Measurements from ENCODE around the gene MYH11.
"Not testable (repeated sequence)": the region's sequence is repeated elsewhere in the genome, so short reads cannot be mapped to it uniquely, and the experiment has no call there.

Gene MYH11

GRCh38 chr16:15729152-15729551, 127.7 kb downstream of the MYH11 start:
- Histone ChIP-seq H3K4me1 (ENCODE audit: control insufficient read depth, insufficient read depth, low read length) (peaks cover 8% of the 10 kb centered on the region), H3K27me3 (ENCODE audit: control insufficient read depth, insufficient read depth, low read length) (no peaks in the 10 kb centered on the region), H3K9ac (ENCODE audit: low read length) (no peak overlapping the region), H3K9me3 (ENCODE audit: control insufficient read depth, low read length) (no peaks in the 10 kb centered on the region), H3K36me3 (ENCODE audit: control insufficient read depth, insufficient read depth, low read length) (no peaks in the 10 kb centered on the region), H3K4me3 (ENCODE audit: low read length) (no peak overlapping the region)

DNA sequence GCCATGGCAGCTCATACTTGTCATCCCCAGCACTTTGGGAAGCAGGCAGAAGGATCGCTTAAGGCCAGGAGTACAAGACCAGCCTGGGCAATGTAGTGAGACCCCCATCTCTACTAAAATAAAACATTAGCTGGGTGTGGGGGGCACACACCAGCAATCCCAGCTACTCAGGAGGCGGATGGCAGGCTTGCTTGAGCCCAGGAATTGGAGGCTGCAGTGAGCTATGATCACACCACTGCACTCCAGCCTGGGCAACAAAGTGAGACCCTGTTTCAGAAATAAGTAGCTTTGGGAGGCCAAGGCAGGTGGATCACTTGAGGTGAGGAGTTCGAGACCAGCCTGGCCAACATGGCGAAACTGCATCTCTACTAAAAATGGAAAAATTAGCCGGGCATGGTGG, 129.1 kb downstream of the MYH11 start:
- not testable (repeated sequence) for H3K9me3 ChIP-seq (ENCODE audit: control insufficient read depth, low read length); H3K27me3 ChIP-seq (ENCODE audit: control insufficient read depth, insufficient read depth, low read length); H3K9ac ChIP-seq (ENCODE audit: low read length); H3K4me1 ChIP-seq (ENCODE audit: control insufficient read depth, insufficient read depth, low read length); H3K4me3 ChIP-seq (ENCODE audit: low read length); H3K36me3 ChIP-seq (ENCODE audit: control insufficient read depth, insufficient read depth, low read length)

DNA sequence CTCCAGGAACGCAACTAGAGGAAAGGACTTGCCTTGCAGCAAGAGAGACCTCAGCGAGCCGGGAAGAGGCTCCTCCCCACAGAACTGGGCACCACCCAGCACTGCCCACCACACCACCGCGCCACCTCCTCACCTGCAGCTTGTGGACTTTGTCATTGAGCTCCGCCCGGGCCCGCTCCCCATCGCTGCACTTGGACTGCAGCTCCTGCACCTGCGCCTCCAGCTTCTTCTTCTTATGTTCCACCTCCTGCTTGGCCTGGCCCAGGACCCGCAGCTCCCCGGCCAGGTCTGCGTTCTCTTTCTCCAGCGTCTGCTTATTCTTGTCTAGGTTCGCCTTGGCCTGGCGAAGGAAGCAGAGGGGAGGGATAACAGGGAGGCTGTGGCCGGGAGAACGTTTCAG, 130.1 kb downstream of the MYH11 start:
- Histone ChIP-seq H3K27me3 (ENCODE audit: control insufficient read depth, insufficient read depth, low read length) (no peaks in the 10 kb centered on the region), H3K36me3 (ENCODE audit: control insufficient read depth, insufficient read depth, low read length) (no peaks in the 10 kb centered on the region), H3K4me3 (ENCODE audit: low read length) (no peak overlapping the region), H3K9me3 (ENCODE audit: control insufficient read depth, low read length) (no peaks in the 10 kb centered on the region), H3K4me1 (ENCODE audit: control insufficient read depth, insufficient read depth, low read length) (peaks cover 8% of the 10 kb centered on the region), H3K9ac (ENCODE audit: low read length) (no peak overlapping the region)

DNA sequence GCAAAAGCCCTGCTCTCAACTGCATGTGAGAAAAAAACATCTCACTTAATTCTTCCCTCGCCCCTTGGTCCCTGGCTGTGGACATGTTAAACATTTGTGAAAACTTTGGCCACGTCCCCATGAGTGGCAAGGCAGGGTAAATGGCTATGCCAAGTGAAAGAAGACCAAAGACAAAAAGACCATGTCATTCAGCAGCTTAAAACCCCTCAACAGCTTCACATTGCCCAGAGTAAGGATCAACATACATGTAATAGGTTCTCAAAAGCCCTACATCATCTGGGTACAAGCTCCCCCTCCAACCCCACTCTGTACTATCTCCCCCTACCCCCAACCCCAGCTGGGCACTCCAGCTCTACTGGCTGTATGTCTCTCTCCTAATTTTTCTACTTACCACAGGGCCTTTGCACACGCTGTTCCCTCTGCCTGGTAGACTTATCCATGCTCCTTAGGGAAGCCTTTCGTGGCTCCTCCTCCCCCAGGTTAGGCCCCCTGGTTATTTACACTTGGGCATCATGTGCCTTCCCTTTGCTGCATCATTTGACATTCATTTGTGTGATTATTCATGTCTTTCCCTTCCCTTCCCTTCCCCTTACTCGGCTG, 131.1 kb downstream of the MYH11 start:
- Histone ChIP-seq H3K36me3 (ENCODE audit: control insufficient read depth, insufficient read depth, low read length) (no peaks in the 10 kb centered on the region), H3K4me3 (ENCODE audit: low read length) (no peak overlapping the region), H3K4me1 (ENCODE audit: control insufficient read depth, insufficient read depth, low read length) (peaks cover 8% of the 10 kb centered on the region), H3K9ac (ENCODE audit: low read length) (no peak overlapping the region), H3K9me3 (ENCODE audit: control insufficient read depth, low read length) (no peaks in the 10 kb centered on the region), H3K27me3 (ENCODE audit: control insufficient read depth, insufficient read depth, low read length) (no peaks in the 10 kb centered on the region)

DNA sequence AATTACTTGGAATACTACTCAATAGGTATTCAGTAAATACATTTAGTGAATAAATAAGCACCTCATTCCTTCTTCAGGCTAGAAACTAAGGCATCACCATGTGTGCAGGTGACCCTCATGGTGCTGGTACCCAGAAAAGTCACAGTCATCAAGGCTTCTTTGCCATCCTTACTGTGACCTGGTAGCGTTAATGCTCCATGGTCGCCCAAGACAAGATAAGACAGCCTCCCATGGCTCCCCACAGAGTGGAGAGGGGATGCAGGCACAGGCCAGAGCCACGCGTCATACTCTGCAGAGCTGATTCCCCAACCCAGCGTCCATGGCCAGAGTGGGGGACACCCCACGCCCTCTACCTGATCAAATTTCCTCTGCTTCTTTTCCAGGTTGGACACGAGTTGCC, 133.0 kb downstream of the MYH11 start:
- Histone ChIP-seq H3K4me3 (ENCODE audit: low read length) (no peak overlapping the region), H3K9me3 (ENCODE audit: control insufficient read depth, low read length) (no peaks in the 10 kb centered on the region), H3K27me3 (ENCODE audit: control insufficient read depth, insufficient read depth, low read length) (no peaks in the 10 kb centered on the region), H3K36me3 (ENCODE audit: control insufficient read depth, insufficient read depth, low read length) (no peaks in the 10 kb centered on the region), H3K9ac (ENCODE audit: low read length) (no peak overlapping the region), H3K4me1 (ENCODE audit: control insufficient read depth, insufficient read depth, low read length) (peaks cover 8% of the 10 kb centered on the region)

- Histone ChIP-seq H3K9me3 (ENCODE audit: control insufficient read depth, low read length) (no peaks in the 10 kb centered on the region), H3K4me1 (ENCODE audit: control insufficient read depth, insufficient read depth, low read length) (no peaks in the 10 kb centered on the region), H3K36me3 (ENCODE audit: control insufficient read depth, insufficient read depth, low read length) (no peaks in the 10 kb centered on the region), H3K9ac (ENCODE audit: low read length) (no peak overlapping the region), H3K27me3 (ENCODE audit: control insufficient read depth, insufficient read depth, low read length) (no peaks in the 10 kb centered on the region), H3K4me3 (ENCODE audit: low read length) (no peak overlapping the region)
Measured at GRCh38 chr16:15721018-15721417, 135.8 kb downstream of the MYH11 start.

GRCh38 chr16:15716694-15717447, 140.0 kb downstream of the MYH11 start:
- Histone ChIP-seq H3K36me3 (ENCODE audit: control insufficient read depth, insufficient read depth, low read length) (no peaks in the 10 kb centered on the region), H3K9me3 (ENCODE audit: control insufficient read depth, low read length) (no peaks in the 10 kb centered on the region), H3K27me3 (ENCODE audit: control insufficient read depth, insufficient read depth, low read length) (no peaks in the 10 kb centered on the region), H3K4me1 (ENCODE audit: control insufficient read depth, insufficient read depth, low read length) (no peaks in the 10 kb centered on the region), H3K9ac (ENCODE audit: low read length) (no peak overlapping the region), H3K4me3 (ENCODE audit: low read length) (no peak overlapping the region)

GRCh38 chr16:15715221-15715620, 141.6 kb downstream of the MYH11 start:
- H3K27me3 ChIP-seq (ENCODE audit: control insufficient read depth, insufficient read depth, low read length), result no peaks in the 10 kb centered on the region
- H3K4me1 ChIP-seq (ENCODE audit: control insufficient read depth, insufficient read depth, low read length), result no peaks in the 10 kb centered on the region
- no peaks in the 10 kb centered on the region for H3K9me3 ChIP-seq (ENCODE audit: control insufficient read depth, low read length)
- H3K4me3 ChIP-seq (ENCODE audit: low read length), result no peak overlapping the region
- H3K9ac ChIP-seq (ENCODE audit: low read length), result no peak overlapping the region
- H3K36me3 ChIP-seq (ENCODE audit: control insufficient read depth, insufficient read depth, low read length), result no peaks in the 10 kb centered on the region

- Histone ChIP-seq H3K4me3 (ENCODE audit: low read length) (no peak overlapping the region), H3K9me3 (ENCODE audit: control insufficient read depth, low read length) (no peaks in the 10 kb centered on the region), H3K27me3 (ENCODE audit: control insufficient read depth, insufficient read depth, low read length) (no peaks in the 10 kb centered on the region), H3K9ac (ENCODE audit: low read length) (no peak overlapping the region), H3K4me1 (ENCODE audit: control insufficient read depth, insufficient read depth, low read length) (no peaks in the 10 kb centered on the region), H3K36me3 (ENCODE audit: control insufficient read depth, insufficient read depth, low read length) (no peaks in the 10 kb centered on the region)
Measured at GRCh38 chr16:15714393-15715172, 142.2 kb downstream of the MYH11 start.

GRCh38 chr16:15708997-15709396, 147.8 kb downstream of the MYH11 start:
- Histone ChIP-seq H3K4me1 (ENCODE audit: control insufficient read depth, insufficient read depth, low read length) (no peaks in the 10 kb centered on the region), H3K9ac (ENCODE audit: low read length) (no peak overlapping the region), H3K36me3 (ENCODE audit: control insufficient read depth, insufficient read depth, low read length) (no peaks in the 10 kb centered on the region), H3K27me3 (ENCODE audit: control insufficient read depth, insufficient read depth, low read length) (no peaks in the 10 kb centered on the region), H3K9me3 (ENCODE audit: control insufficient read depth, low read length) (no peaks in the 10 kb centered on the region), H3K4me3 (ENCODE audit: low read length) (no peak overlapping the region)

DNA sequence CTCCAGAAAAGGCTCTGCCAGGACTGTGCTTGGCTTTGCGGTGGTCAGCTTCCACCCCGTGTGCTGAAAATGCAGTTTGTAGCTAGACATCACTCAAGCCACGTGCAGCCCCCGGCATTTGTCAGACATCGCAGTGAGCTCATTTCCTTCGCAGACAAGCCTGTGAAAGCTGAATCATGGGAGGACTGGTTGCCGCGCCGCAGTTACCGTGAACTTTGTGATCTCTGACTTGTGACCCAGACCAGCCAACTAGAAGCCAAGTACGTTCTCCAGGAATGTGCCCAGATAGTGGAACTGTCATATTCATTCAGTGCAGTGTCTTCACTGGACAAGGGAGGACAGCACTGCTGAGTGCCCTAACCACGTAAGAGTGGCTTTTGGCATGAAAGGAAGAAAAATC, 148.7 kb downstream of the MYH11 start:
- H3K4me1 ChIP-seq (ENCODE audit: control insufficient read depth, insufficient read depth, low read length), result no peaks in the 10 kb centered on the region
- H3K36me3 ChIP-seq (ENCODE audit: control insufficient read depth, insufficient read depth, low read length), result no peaks in the 10 kb centered on the region
- no peak overlapping the region for H3K9ac ChIP-seq (ENCODE audit: low read length)

GRCh38 chr16:15707332-15707731, 149.5 kb downstream of the MYH11 start:
- Histone ChIP-seq H3K4me1 (ENCODE audit: control insufficient read depth, insufficient read depth, low read length) (no peaks in the 10 kb centered on the region), H3K36me3 (ENCODE audit: control insufficient read depth, insufficient read depth, low read length) (no peaks in the 10 kb centered on the region), H3K4me3 (ENCODE audit: low read length) (no peak overlapping the region), H3K9ac (ENCODE audit: low read length) (no peak overlapping the region), H3K9me3 (ENCODE audit: control insufficient read depth, low read length) (no peaks in the 10 kb centered on the region), H3K27me3 (ENCODE audit: control insufficient read depth, insufficient read depth, low read length) (no peaks in the 10 kb centered on the region)

More for the DNA sequence above, 148.7 kb downstream of the MYH11 start:
- H3K4me3 ChIP-seq (ENCODE audit: low read length), result no peak overlapping the region
- H3K27me3 ChIP-seq (ENCODE audit: control insufficient read depth, insufficient read depth, low read length), result no peaks in the 10 kb centered on the region
- H3K9me3 ChIP-seq (ENCODE audit: control insufficient read depth, low read length), result no peaks in the 10 kb centered on the region

Data from mucosa of stomach (tissue), 1 donor.